Astrocyte of the spinal cord (primary cell): ENCODE measurements around the gene NUMB.

Source experiments
- DNase-seq: peaks from one replicate; pipeline ENCODE4 v3.0.0; 2011; ENCODE audit warnings: low read depth, low spot score
- H3K4me3 ChIP-seq: 2 replicates; pipeline ENCODE4 v1.5.1; 2011; ENCODE audit warnings: low read depth, mild to moderate bottlenecking, low read length, moderate library complexity
- CTCF ChIP-seq: IDR thresholded peaks from 2 replicates; pipeline ENCODE4 v1.5.1; 2012; ENCODE audit warnings: low read depth, mild to moderate bottlenecking, low read length, inconsistent platforms
- in situ Hi-C: cut with HindIII; loops from 2 replicates; pipeline ENCODE4 v1.10.0; 2017; ENCODE audit warnings: low sequenced_read_pairs

NUMB gene

GRCh38 chr14:73261520-73262426 is 196.6 kb downstream of the NUMB start:
- in situ Hi-C loops, result no loop called here
- DNase-seq, result no peak
- no peak overlapping the region for H3K4me3 ChIP-seq
- no peak for TF ChIP-seq CTCF

- H3K4me3 ChIP-seq, result no peak overlapping the region
- in situ Hi-C loops, result no loop called here
- no peak for DNase-seq
- no peak for TF ChIP-seq CTCF
These were observed 197.3 kb downstream of the NUMB start for GRCh38 chr14:73261075-73261474.

GRCh38 chr14:73260574-73260973 is 197.8 kb downstream of the NUMB start:
- DNase-seq, result no peak
- in situ Hi-C loops, result no loop called here
- no peak overlapping the region for H3K4me3 ChIP-seq
- no peak for TF ChIP-seq CTCF

- TF ChIP-seq CTCF, result no peak
- H3K4me3 ChIP-seq, result no peak overlapping the region
- no peak for DNase-seq
- in situ Hi-C loops, result no loop called here
These were observed 198.5 kb downstream of the NUMB start for GRCh38 chr14:73259837-73260236.

- H3K4me3 ChIP-seq, result no peak overlapping the region
- in situ Hi-C loops, result no loop called here
- no peak for TF ChIP-seq CTCF
- DNase-seq, result no peak
These were observed 199.3 kb downstream of the NUMB start for GRCh38 chr14:73258845-73259611.

GRCh38 chr14:73258076-73258475 is 200.3 kb downstream of the NUMB start:
- no peak for TF ChIP-seq CTCF
- in situ Hi-C loops, result no loop called here
- no peak overlapping the region for H3K4me3 ChIP-seq
- no peak for DNase-seq
